ENCODE data around the gene BCAR3. TPM values are rescaled to one million over a fixed set of nuclear protein-coding genes. Genes with fewer than 3 reads are reported as not detected.

The BCAR3 gene
- total RNA-seq, 1 donor from 2014 or later: 22.8 TPM

DNA sequence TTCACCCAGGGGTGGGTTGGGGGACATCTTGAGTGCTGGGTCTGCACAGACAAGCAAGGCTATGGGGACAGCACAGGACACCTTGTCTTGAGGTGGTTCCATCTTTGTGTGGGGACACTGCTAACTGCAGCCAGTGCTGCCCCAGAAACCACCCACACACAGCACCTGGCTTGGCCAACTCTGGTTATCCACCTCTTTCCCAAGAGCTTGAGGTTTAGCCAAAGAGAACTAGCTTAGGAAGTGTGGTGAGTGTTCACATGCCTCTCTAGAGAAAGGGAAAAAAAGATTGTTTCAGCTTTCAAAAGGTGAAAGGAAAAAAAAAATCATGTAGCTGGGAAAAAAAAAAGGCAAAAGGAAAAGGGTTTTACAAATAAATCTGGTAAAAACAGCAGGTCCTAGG, 32.4 kb downstream of the BCAR3 start:
- intact Hi-C loops (cut with DNase I): no loop called here
- Histone ChIP-seq H3K27me3 (no peaks in the 10 kb centered on the region), H3K4me3 (no peak overlapping the region), H3K4me1 (no peaks in the 10 kb centered on the region), H3K27ac (no peak overlapping the region), H3K36me3 (no peaks in the 10 kb centered on the region), H3K9me3 (no peaks in the 10 kb centered on the region)
- DNase-seq (ENCODE audit: extremely low spot score in 2 of 2): no peak
- TF ChIP-seq, protein P1, sequence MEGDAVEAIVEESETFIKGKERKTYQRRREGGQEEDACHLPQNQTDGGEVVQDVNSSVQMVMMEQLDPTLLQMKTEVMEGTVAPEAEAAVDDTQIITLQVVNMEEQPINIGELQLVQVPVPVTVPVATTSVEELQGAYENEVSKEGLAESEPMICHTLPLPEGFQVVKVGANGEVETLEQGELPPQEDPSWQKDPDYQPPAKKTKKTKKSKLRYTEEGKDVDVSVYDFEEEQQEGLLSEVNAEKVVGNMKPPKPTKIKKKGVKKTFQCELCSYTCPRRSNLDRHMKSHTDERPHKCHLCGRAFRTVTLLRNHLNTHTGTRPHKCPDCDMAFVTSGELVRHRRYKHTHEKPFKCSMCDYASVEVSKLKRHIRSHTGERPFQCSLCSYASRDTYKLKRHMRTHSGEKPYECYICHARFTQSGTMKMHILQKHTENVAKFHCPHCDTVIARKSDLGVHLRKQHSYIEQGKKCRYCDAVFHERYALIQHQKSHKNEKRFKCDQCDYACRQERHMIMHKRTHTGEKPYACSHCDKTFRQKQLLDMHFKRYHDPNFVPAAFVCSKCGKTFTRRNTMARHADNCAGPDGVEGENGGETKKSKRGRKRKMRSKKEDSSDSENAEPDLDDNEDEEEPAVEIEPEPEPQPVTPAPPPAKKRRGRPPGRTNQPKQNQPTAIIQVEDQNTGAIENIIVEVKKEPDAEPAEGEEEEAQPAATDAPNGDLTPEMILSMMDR (IDR thresholded peaks at IDR 0.05): no peak
- TF ChIP-seq POLR2A (IDR thresholded peaks at IDR 0.05): no peak
- TF ChIP-seq POLR2AphosphoS5 (IDR thresholded peaks at IDR 0.05; ENCODE audit: insufficient read depth in 1 of 2, low read depth in 1 of 2): no peak

GRCh38 chr1:93648656-93649055, 33.0 kb downstream of the BCAR3 start:
- Histone ChIP-seq H3K27ac (no peak overlapping the region), H3K27me3 (no peaks in the 10 kb centered on the region), H3K36me3 (no peaks in the 10 kb centered on the region), H3K4me3 (no peak overlapping the region), H3K9me3 (no peaks in the 10 kb centered on the region), H3K4me1 (no peaks in the 10 kb centered on the region)
- intact Hi-C loops (cut with DNase I): no loop called here
- TF ChIP-seq POLR2A (IDR thresholded peaks at IDR 0.05): no peak
- TF ChIP-seq, protein P1 (IDR thresholded peaks at IDR 0.05): no peak
- no peak for TF ChIP-seq POLR2AphosphoS5 (IDR thresholded peaks at IDR 0.05; ENCODE audit: insufficient read depth in 1 of 2, low read depth in 1 of 2)
- no peak for DNase-seq (ENCODE audit: extremely low spot score in 2 of 2)

DNA sequence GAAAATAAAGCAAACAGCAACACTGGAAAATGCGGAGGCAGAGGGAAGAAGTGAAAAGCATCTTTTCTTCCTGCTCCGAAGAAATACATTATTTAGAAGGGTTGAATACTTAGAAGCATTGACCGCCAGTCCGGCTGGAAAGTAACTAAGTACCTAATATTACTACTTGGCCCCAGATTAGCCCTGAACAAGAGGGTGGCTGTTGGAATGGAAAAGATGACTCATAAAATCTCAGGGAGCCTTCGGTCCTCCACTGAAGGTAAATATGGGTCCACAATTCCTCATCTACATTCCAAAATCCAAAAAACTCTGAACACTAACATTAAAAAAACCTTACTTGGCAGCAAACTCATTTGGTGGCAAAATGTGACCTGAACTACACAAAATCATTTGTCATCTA, 40.1 kb downstream of the BCAR3 start:
- Histone ChIP-seq H3K4me1 (no peaks in the 10 kb centered on the region), H3K27ac (no peak overlapping the region), H3K9me3 (no peaks in the 10 kb centered on the region), H3K27me3 (no peaks in the 10 kb centered on the region), H3K36me3 (no peaks in the 10 kb centered on the region), H3K4me3 (no peak overlapping the region)
- DNase-seq (ENCODE audit: extremely low spot score in 2 of 2): no peak
- TF ChIP-seq, protein P1 (IDR thresholded peaks at IDR 0.05): no peak
- no peak for TF ChIP-seq POLR2A (IDR thresholded peaks at IDR 0.05)
- no peak for TF ChIP-seq POLR2AphosphoS5 (IDR thresholded peaks at IDR 0.05; ENCODE audit: insufficient read depth in 1 of 2, low read depth in 1 of 2)
- intact Hi-C loops (cut with DNase I): no loop called here

- Histone ChIP-seq H3K9me3 (no peaks in the 10 kb centered on the region), H3K27me3 (no peaks in the 10 kb centered on the region), H3K27ac (no peak overlapping the region), H3K4me1 (no peaks in the 10 kb centered on the region), H3K4me3 (no peak overlapping the region), H3K36me3 (no peaks in the 10 kb centered on the region)
- TF ChIP-seq POLR2A (IDR thresholded peaks at IDR 0.05) (no peak), POLR2AphosphoS5 (IDR thresholded peaks at IDR 0.05; ENCODE audit: insufficient read depth in 1 of 2, low read depth in 1 of 2) (no peak)
- TF ChIP-seq, protein P1 (IDR thresholded peaks at IDR 0.05): no peak
- no peak for DNase-seq (ENCODE audit: extremely low spot score in 2 of 2)
- intact Hi-C loops (cut with DNase I): no loop called here
These were observed 40.8 kb downstream of the BCAR3 start for GRCh38 chr1:93640656-93641440.

GRCh38 chr1:93638981-93639380, 42.7 kb downstream of the BCAR3 start:
- no peak overlapping the region for H3K27ac ChIP-seq
- DNase-seq (ENCODE audit: extremely low spot score in 2 of 2): no peak
- intact Hi-C loops (cut with DNase I): no loop called here

More at GRCh38 chr1:93638981-93639380, 42.7 kb downstream of the BCAR3 start:
- Histone ChIP-seq H3K9me3 (no peaks in the 10 kb centered on the region), H3K36me3 (no peaks in the 10 kb centered on the region), H3K4me3 (no peak overlapping the region), H3K4me1 (no peaks in the 10 kb centered on the region), H3K27me3 (no peaks in the 10 kb centered on the region)
- TF ChIP-seq POLR2A (IDR thresholded peaks at IDR 0.05) (no peak), POLR2AphosphoS5 (IDR thresholded peaks at IDR 0.05; ENCODE audit: insufficient read depth in 1 of 2, low read depth in 1 of 2) (no peak)
- TF ChIP-seq, protein P1 (IDR thresholded peaks at IDR 0.05): no peak

Data from vagina (tissue), 2 donors.